Measurements from ENCODE around the gene SYT17. TPM values are rescaled to one million over a fixed set of nuclear protein-coding genes. Genes with fewer than 3 reads are reported as not detected.

SYT17 gene
- total and polyA plus RNA-seq, 3 donors from 2014 or later = 0.75 to 3.7 (median 3.1) TPM

DNA sequence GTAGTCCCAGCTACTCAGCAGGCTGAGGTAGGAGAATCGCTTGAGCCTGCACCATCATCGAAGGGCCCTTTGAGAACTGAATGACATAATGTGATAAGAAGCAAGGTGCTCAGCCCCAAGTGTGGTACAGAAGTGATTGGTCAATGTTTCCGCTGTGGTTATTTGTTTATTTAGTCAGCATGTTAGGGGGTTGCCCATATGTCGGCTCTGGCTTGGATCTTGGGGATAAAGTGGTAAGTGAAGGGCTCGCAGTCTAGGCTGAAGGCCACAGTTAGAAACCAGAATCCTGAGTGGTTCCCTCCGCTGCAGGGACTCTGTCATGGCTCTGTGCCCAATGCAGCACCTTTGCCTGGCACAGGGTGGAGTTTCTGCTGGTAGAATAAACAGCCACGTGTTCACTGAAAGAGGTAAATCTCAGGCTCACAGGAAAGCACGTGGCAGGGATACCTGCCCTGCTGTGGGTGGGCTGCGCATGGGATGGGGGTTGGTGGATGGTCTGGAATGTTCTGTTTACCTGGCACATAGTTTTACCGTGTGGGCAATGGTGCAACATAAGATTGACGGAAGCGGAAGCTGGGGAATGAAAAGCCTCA lies 35.4 kb downstream of the SYT17 start:
- no peak for DNase-seq

DNA sequence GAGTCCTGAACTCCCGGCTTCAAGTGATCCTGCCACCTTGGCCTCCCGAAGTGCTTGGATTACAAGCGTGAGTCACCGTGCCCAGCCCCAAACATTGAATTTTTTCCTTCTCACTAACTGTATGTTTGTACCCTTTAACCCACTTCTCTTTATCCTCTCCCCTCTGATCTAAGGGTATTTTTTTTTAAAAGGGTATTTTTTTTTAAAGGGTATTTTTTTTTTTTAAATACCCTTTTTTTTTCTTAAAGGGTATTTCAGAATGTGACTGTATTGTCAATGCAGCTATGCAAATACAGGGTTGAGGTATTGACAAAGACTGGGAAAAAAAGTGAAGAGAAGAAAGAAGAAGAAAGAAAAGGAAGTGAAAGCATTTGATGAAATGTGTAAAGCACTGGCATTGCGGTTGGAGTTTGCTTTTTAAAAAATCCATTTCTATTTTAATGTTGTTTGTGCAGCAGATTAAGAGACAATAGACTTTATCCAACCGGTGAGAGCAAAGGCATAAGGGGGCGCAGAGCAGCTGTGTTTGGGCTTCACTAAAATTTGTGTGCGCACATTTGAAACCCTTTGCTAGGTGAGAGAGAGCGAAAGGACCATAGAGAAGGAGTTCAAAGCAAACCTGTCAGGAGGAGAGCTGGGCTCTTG lies 42.4 kb downstream of the SYT17 start:
- H3K9me3 ChIP-seq = no peaks in the 10 kb centered on the region
- H3K27ac ChIP-seq = no peak overlapping the region
- H3K4me3 ChIP-seq = no peak overlapping the region
- H3K27me3 ChIP-seq = no peaks in the 10 kb centered on the region
- no peak for TF ChIP-seq POLR2A (IDR thresholded peaks at IDR 0.05)
- TF ChIP-seq, protein P1, sequence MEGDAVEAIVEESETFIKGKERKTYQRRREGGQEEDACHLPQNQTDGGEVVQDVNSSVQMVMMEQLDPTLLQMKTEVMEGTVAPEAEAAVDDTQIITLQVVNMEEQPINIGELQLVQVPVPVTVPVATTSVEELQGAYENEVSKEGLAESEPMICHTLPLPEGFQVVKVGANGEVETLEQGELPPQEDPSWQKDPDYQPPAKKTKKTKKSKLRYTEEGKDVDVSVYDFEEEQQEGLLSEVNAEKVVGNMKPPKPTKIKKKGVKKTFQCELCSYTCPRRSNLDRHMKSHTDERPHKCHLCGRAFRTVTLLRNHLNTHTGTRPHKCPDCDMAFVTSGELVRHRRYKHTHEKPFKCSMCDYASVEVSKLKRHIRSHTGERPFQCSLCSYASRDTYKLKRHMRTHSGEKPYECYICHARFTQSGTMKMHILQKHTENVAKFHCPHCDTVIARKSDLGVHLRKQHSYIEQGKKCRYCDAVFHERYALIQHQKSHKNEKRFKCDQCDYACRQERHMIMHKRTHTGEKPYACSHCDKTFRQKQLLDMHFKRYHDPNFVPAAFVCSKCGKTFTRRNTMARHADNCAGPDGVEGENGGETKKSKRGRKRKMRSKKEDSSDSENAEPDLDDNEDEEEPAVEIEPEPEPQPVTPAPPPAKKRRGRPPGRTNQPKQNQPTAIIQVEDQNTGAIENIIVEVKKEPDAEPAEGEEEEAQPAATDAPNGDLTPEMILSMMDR (IDR thresholded peaks at IDR 0.05) = no peak
- no peaks in the 10 kb centered on the region for H3K4me1 ChIP-seq
- intact Hi-C loops (cut with DNase I; ENCODE audit: low total_unique reads) = no loop called here
- 77 to 79% methylated on average over 9 of the region's 9 CpGs for WGBS, 2 donors
- no peaks in the 10 kb centered on the region for H3K36me3 ChIP-seq (ENCODE audit: low read depth, missing control alignments)
- no peak for DNase-seq

More for the DNA sequence above, 35.4 kb downstream of the SYT17 start:
- no peak overlapping the region for H3K4me3 ChIP-seq
- no peak overlapping the region for H3K27ac ChIP-seq
- no peaks in the 10 kb centered on the region for H3K4me1 ChIP-seq
- intact Hi-C loops (cut with DNase I; ENCODE audit: low total_unique reads) = no loop called here
- no peaks in the 10 kb centered on the region for H3K36me3 ChIP-seq (ENCODE audit: low read depth, missing control alignments)
- TF ChIP-seq, protein P1 (IDR thresholded peaks at IDR 0.05) = no peak
- no peak for TF ChIP-seq POLR2A (IDR thresholded peaks at IDR 0.05)
- 82% methylated on average over 12 of the region's 12 CpGs for WGBS, 2 donors
- no peaks in the 10 kb centered on the region for H3K27me3 ChIP-seq
- H3K9me3 ChIP-seq = no peaks in the 10 kb centered on the region

DNA sequence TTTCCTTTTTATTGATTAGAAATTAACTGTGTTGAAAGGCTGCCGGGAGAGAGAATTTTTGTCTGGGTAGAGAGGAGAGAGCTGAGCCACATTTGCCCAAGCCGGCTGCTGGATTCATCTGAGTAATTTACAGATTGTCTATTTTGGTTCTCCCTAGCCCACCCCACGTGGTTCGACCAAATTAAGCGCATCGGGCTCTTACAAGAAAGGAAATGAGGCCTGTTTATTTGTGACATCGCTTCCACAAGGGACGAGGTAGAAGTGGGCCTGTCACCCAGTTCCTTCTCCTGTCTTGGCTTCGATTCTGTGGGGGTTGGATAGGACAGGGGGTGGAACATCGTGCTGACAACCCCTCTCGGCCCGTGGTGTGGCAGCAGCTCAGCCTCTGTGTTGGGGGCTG lies 42.9 kb downstream of the SYT17 start:
- no peak for DNase-seq
- TF ChIP-seq, protein P1 (IDR thresholded peaks at IDR 0.05) = no peak
- TF ChIP-seq POLR2A (IDR thresholded peaks at IDR 0.05) = no peak
- 71 to 75% methylated on average over 12 of the region's 12 CpGs for WGBS, 2 donors
- no peaks in the 10 kb centered on the region for H3K9me3 ChIP-seq
- H3K4me3 ChIP-seq = no peak overlapping the region
- H3K27me3 ChIP-seq = no peaks in the 10 kb centered on the region
- no peaks in the 10 kb centered on the region for H3K4me1 ChIP-seq
- intact Hi-C loops (cut with DNase I; ENCODE audit: low total_unique reads) = no loop called here
- no peak overlapping the region for H3K27ac ChIP-seq
- H3K36me3 ChIP-seq (ENCODE audit: low read depth, missing control alignments) = no peaks in the 10 kb centered on the region

DNA sequence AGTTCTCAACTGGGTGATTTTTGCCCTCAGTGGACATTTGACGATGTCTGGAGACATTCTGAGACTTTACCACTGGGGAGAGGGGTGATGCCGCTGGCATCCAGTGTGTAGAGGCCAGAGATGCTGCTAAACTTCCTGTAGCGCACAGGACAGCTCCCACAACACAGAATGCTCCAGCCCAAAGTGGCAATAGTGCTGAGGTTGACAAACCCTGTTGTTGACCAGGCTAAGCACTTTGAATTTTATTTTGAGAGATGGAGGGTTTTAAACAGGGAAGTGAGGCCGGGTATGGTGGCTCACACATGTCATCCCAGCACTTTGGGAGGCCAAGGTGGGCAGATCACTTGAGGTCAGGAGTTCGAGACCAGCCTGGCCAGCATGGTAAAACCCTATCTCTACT lies 44.0 kb downstream of the SYT17 start:
- H3K4me3 ChIP-seq = no peak overlapping the region
- H3K27me3 ChIP-seq = no peaks in the 10 kb centered on the region
- no peaks in the 10 kb centered on the region for H3K9me3 ChIP-seq
- TF ChIP-seq, protein P1 (IDR thresholded peaks at IDR 0.05) = no peak
- TF ChIP-seq POLR2A (IDR thresholded peaks at IDR 0.05) = no peak
- no peaks in the 10 kb centered on the region for H3K36me3 ChIP-seq (ENCODE audit: low read depth, missing control alignments)
- WGBS, 2 donors = 84 to 91% methylated on average over 5 of the region's 5 CpGs
- no peaks in the 10 kb centered on the region for H3K4me1 ChIP-seq
- intact Hi-C loops (cut with DNase I; ENCODE audit: low total_unique reads) = no loop called here
- no peak overlapping the region for H3K27ac ChIP-seq
- DNase-seq = no peak

DNA sequence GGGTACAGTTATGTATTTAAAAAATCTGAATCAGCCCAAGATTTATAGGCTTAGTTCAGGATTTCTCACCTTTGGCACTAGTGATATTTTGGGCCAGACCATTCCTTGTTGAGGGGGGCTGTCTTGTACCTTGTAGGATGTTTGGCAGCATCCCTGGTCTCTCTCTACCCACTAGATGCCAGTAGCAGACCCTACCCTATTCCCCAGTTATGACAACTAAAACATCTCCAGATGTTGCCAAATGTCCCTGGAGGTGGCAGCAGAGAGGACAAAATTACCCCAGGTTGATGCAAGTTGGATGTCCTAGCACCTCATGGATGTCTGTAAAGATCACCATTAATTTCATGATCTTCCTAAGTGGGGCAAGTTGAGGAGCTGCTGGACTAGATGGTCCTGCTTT lies 45.8 kb downstream of the SYT17 start:
- H3K27me3 ChIP-seq = no peaks in the 10 kb centered on the region

More for the DNA sequence above, 45.8 kb downstream of the SYT17 start:
- H3K9me3 ChIP-seq = no peaks in the 10 kb centered on the region
- TF ChIP-seq POLR2A (IDR thresholded peaks at IDR 0.05) = no peak
- TF ChIP-seq, protein P1 (IDR thresholded peaks at IDR 0.05) = no peak
- no peaks in the 10 kb centered on the region for H3K36me3 ChIP-seq (ENCODE audit: low read depth, missing control alignments)
- H3K27ac ChIP-seq = no peak overlapping the region
- intact Hi-C loops (cut with DNase I; ENCODE audit: low total_unique reads) = no loop called here
- no peaks in the 10 kb centered on the region for H3K4me1 ChIP-seq
- DNase-seq = no peak
- H3K4me3 ChIP-seq = no peak overlapping the region

Measured in testis (tissue), 3 donors.